H1 (cell line): ENCODE measurements around the gene PLPP7. TPM values are rescaled to one million over a fixed set of nuclear protein-coding genes. Genes with fewer than 3 reads are reported as not detected.
A peak's percentile ranks its signal among the peaks of the same experiment; 100 is the strongest.

ENCODE experiments used
- CTCF ChIA-PET: fragments of 300-600 bp; sonication (Branson Sonifier 250); formaldehyde crosslinking; loops from one replicate; lab custom pipeline; 2021; ENCODE audit not compliant: partially characterized antibody; lab: Charles Lee
- POLR2A ChIA-PET: fragments of 300-600 bp; sonication (Branson Sonifier 250); formaldehyde crosslinking; loops from one replicate; lab custom pipeline; 2021; ENCODE audit warnings: inconsistent platforms; ENCODE audit not compliant: partially characterized antibody; lab: Charles Lee
- DNase-seq, 2 experiments: peaks; one replicate each; pipeline versions ENCODE4 v3.0.0 to v3.0.0-alpha.2; 2010 to 2022; ENCODE audit warnings: low spot score in 2 of 2, low read depth in 1 of 2, mixed read lengths in 1 of 2
- FAIRE-seq: peaks from 2 replicates; lab custom pipeline; 2011; peaks lifted over from hg19 to GRCh38; lab: Jason Lieb, UNC
- H2AFZ ChIP-seq: 2 replicates; pipeline ENCODE4 v1.8.1; 2012; ENCODE audit warnings: low read length, inconsistent platforms
- H2AK5ac ChIP-seq: 2 replicates; pipeline ENCODE4 v1.6.1; 2013; ENCODE audit warnings: low read depth, low read length
- H2BK120ac ChIP-seq: replicated peaks from 2 replicates; pipeline ENCODE3; 2013; ENCODE audit warnings: low read depth, low read length, inconsistent platforms
- H2BK12ac ChIP-seq: 2 replicates; pipeline ENCODE4 v1.6.1; 2013; ENCODE audit warnings: low read depth, low read length
- H2BK15ac ChIP-seq: 2 replicates; pipeline ENCODE4 v1.6.1; 2013; ENCODE audit warnings: low read length
- H2BK20ac ChIP-seq: 2 replicates; pipeline ENCODE4 v1.6.1; 2013; ENCODE audit warnings: low read length
- H2BK5ac ChIP-seq: 2 replicates; pipeline ENCODE4 v1.6.1; 2013; ENCODE audit warnings: low read depth, low read length
- H3K14ac ChIP-seq: 2 replicates; pipeline ENCODE4 v1.6.1; 2013; ENCODE audit warnings: inconsistent platforms; ENCODE audit not compliant: insufficient read length
- H3K18ac ChIP-seq: 2 replicates; pipeline ENCODE4 v1.6.1; 2013; ENCODE audit warnings: low read length; ENCODE audit errors: extremely low read depth
- H3K23ac ChIP-seq: 2 replicates; pipeline ENCODE4 v1.6.1; 2013; ENCODE audit warnings: inconsistent platforms; ENCODE audit not compliant: insufficient read length
- H3K23me2 ChIP-seq: 2 replicates; pipeline ENCODE4 v1.6.1; 2013; ENCODE audit warnings: low read depth, low read length
- H3K27ac ChIP-seq: 2 replicates; pipeline ENCODE4 v1.6.1; 2011; ENCODE audit warnings: low read depth, low read length, inconsistent platforms
- H3K27me3 ChIP-seq, 4 experiments: replicated peaks in 1 of 4; 1 replicate in 1 of 4; 2 replicates in 3 of 4; pipeline versions ENCODE4 v1.6.1 to v1.8.1; 2011 to 2013; ENCODE audit warnings: low read length in 3 of 4, mild to moderate bottlenecking in 3 of 4, inconsistent platforms in 2 of 4, mixed read lengths in 2 of 4, moderate library complexity in 1 of 4; ENCODE audit not compliant: control insufficient read depth in 3 of 4, insufficient read depth in 3 of 4; ENCODE audit errors: extremely low read depth in 1 of 4
- H3K36me3 ChIP-seq, 4 experiments: 2 replicates each; pipeline versions ENCODE4 v1.6.1 to v1.8.1; 2011 to 2013; ENCODE audit warnings: mild to moderate bottlenecking in 4 of 4, low read length in 3 of 4, moderate library complexity in 2 of 4, control low read depth in 1 of 4, inconsistent platforms in 1 of 4; ENCODE audit not compliant: insufficient read depth in 4 of 4, control insufficient read depth in 2 of 4
- H3K4ac ChIP-seq: replicated peaks from 2 replicates; pipeline ENCODE3; 2013; ENCODE audit warnings: low read length, low read depth, mixed read lengths, inconsistent platforms; ENCODE audit not compliant: insufficient read length
- H3K4me1 ChIP-seq, 4 experiments: replicated peaks in 1 of 4; 1 replicate in 1 of 4; 2 replicates in 3 of 4; pipeline versions ENCODE4 v1.6.1 to v1.8.1; 2011 to 2013; ENCODE audit warnings: low read length in 3 of 4, inconsistent platforms in 2 of 4, mixed read lengths in 1 of 4; ENCODE audit not compliant: insufficient read depth in 4 of 4, control insufficient read depth in 3 of 4
- H3K4me2 ChIP-seq, 2 experiments: 2 replicates each; pipeline versions ENCODE4 v1.6.1 to v1.8.1; 2011 to 2013; ENCODE audit warnings: low read depth in 2 of 2, low read length in 2 of 2, control low read depth in 1 of 2, inconsistent platforms in 1 of 2, mild to moderate bottlenecking in 1 of 2; ENCODE audit not compliant: insufficient read depth in 1 of 2
- H3K4me3 ChIP-seq, 4 experiments: fragments of 200-600, 300-600 bp in 1 of 4; sonication (generic), shearing (Covaris generic), sonication (Bioruptor Twin) in 1 of 4; 2 replicates each; pipeline versions ENCODE4 v1.5.1 to v1.8.1; 2011 to 2016; ENCODE audit warnings: low read length in 4 of 4, low read depth in 3 of 4, control low read depth in 2 of 4, inconsistent platforms in 2 of 4, mild to moderate bottlenecking in 2 of 4, mixed read lengths in 1 of 4, moderate library complexity in 1 of 4; ENCODE audit not compliant: insufficient read depth in 2 of 4; ENCODE audit errors: extremely low read depth in 1 of 4
- H3K56ac ChIP-seq: replicated peaks from 2 replicates; pipeline ENCODE3; 2013; ENCODE audit warnings: low read depth, mild to moderate bottlenecking, mixed read lengths, low read length, inconsistent platforms; ENCODE audit not compliant: insufficient read length
- H3K79me1 ChIP-seq: 2 replicates; pipeline ENCODE4 v1.6.1; 2013; ENCODE audit warnings: low read depth, low read length, control low read depth
- H3K79me2 ChIP-seq, 2 experiments: 2 replicates each; pipeline versions ENCODE4 v1.6.1 to v1.8.1; 2012 to 2013; ENCODE audit warnings: low read length in 2 of 2, mild to moderate bottlenecking in 2 of 2, inconsistent platforms in 1 of 2; ENCODE audit not compliant: insufficient read depth in 2 of 2, control insufficient read depth in 1 of 2
- H3K9ac ChIP-seq, 4 experiments: replicated peaks in 1 of 4; 1 replicate in 1 of 4; 2 replicates in 3 of 4; pipeline versions ENCODE4 v1.6.1 to v1.8.1; 2011 to 2013; ENCODE audit warnings: low read depth in 3 of 4, low read length in 3 of 4, control low read depth in 2 of 4, mild to moderate bottlenecking in 2 of 4, moderate library complexity in 2 of 4, inconsistent platforms in 1 of 4; ENCODE audit errors: extremely low read depth in 1 of 4
- H3K9me3 ChIP-seq, 2 experiments: 2 replicates each; pipeline versions ENCODE4 v1.6.1 to v1.8.1; 2012 to 2013; ENCODE audit warnings: mild to moderate bottlenecking in 2 of 2, moderate library complexity in 2 of 2, control low read depth in 1 of 2, inconsistent platforms in 1 of 2, low read depth in 1 of 2, low read length in 1 of 2, mixed read lengths in 1 of 2; ENCODE audit not compliant: insufficient read depth in 2 of 2
- H4K20me1 ChIP-seq, 2 experiments: replicated peaks in 1 of 2; 2 replicates each; pipeline versions ENCODE3 to v1.8.1; 2011 to 2013; ENCODE audit warnings: inconsistent platforms in 2 of 2, low read length in 2 of 2, mild to moderate bottlenecking in 1 of 2; ENCODE audit not compliant: insufficient read depth in 2 of 2, control insufficient read depth in 1 of 2
- H4K5ac ChIP-seq: 2 replicates; pipeline ENCODE4 v1.6.1; 2013; ENCODE audit warnings: low read length, low read depth, mixed read lengths, inconsistent platforms; ENCODE audit not compliant: insufficient read length
- H4K8ac ChIP-seq: 2 replicates; pipeline ENCODE4 v1.8.0; 2013; ENCODE audit warnings: mild to moderate bottlenecking, moderate library complexity, low read length, inconsistent platforms; ENCODE audit not compliant: insufficient read depth; ENCODE audit errors: extremely low read depth
- H4K91ac ChIP-seq: replicated peaks from 2 replicates; pipeline ENCODE3; 2013; ENCODE audit warnings: low read length, mixed read lengths, inconsistent platforms; ENCODE audit not compliant: insufficient read length
- ATF3 ChIP-seq: IDR thresholded peaks from 2 replicates; pipeline ENCODE4 v1.6.1; 2011; ENCODE audit warnings: low read depth, mild to moderate bottlenecking, low read length; ENCODE audit not compliant: insufficient read depth
- KDM4A ChIP-seq: IDR thresholded peaks from one replicate; pipeline ENCODE4 v1.7.1; 2012; ENCODE audit warnings: low read depth, mild to moderate bottlenecking, moderate library complexity, low read length, inconsistent platforms; ENCODE audit not compliant: severe bottlenecking
- RAD21 ChIP-seq, 2 experiments: IDR thresholded peaks in 1 of 2; conservative IDR thresholded peaks in 1 of 2; 2 replicates each; pipeline ENCODE4 v1.6.1; 2011; ENCODE audit warnings: low read depth in 2 of 2, low read length in 2 of 2, improper control_type of control experiment in 1 of 2, inconsistent platforms in 1 of 2, mild to moderate bottlenecking in 1 of 2, moderate library complexity in 1 of 2
- SRF ChIP-seq: IDR thresholded peaks from 2 replicates; pipeline ENCODE4 v1.6.1; 2011; ENCODE audit warnings: mild to moderate bottlenecking, low read depth, low read length, moderate library complexity
- WGBS, 2 experiments: shearing (Covaris generic) in 1 of 2; methylation state at CpG; one replicate each; pipeline versions ENCODE4 v1.1.6 to v1.1.7; 2013 to 2015; ENCODE audit warnings: low lambda C conversion rate in 2 of 2, mixed read lengths in 2 of 2, inconsistent platforms in 1 of 2, low coverage in 1 of 2, missing lambda C conversion rate in 1 of 2; ENCODE audit not compliant: insufficient replicate concordance in 2 of 2, insufficient coverage in 1 of 2, insufficient read length in 1 of 2; ENCODE audit errors: extremely low coverage in 1 of 2, missing lambda C conversion rate in 1 of 2; 5-methylcytosine and 5-hydroxymethylcytosine counted together
- polyA plus RNA-seq, 7 experiments: library from polyadenylated mRNA; depleted of rRNA in 3 of 7; stranded (reverse) in 5 of 7; unstranded in 2 of 7; fragments of >200 nt in 5 of 7; fragments of 200-250 nt in 2 of 7; gene quantifications; 1 replicate in 5 of 7; 2 replicates in 1 of 7; 4 replicates in 1 of 7; pipeline versions ENCODE4 v1.2.1 to v1.2.3, GENCODE V29; 2011 to 2013; ENCODE audit warnings: missing spikeins in 2 of 7, mixed read lengths in 2 of 7
- total RNA-seq: library from RNA; stranded (reverse); fragmentation: NEBNext Ultra II Directional; extraction: Animal tissue kit (Norgen Biotek cat#: 25700); gene quantifications from 2 replicates; pipeline ENCODE4 v1.2.1, GENCODE V29; 2021

The PLPP7 gene
- total and polyA plus RNA-seq, 2 of the 8 experiments (the other 6 are each of a cell fraction or from before 2014, with no cell fraction given): 3.4 to 3.9 TPM

- Histone ChIP-seq H2BK5ac (no peak overlapping the region), H3K27ac (no peak overlapping the region), H3K18ac (no peak overlapping the region), H3K4me2 (no peak overlapping the region), H2BK12ac (no peak overlapping the region), H4K5ac (no peak overlapping the region), H3K27me3 (no peaks in the 10 kb centered on the region), H4K8ac (no peak overlapping the region), H3K4ac (no peak overlapping the region), H2BK15ac (peak overlapping the region; percentile 29; the same call in 1 of the 2 replicates), H2BK120ac (no peak overlapping the region), H3K23ac (no peak overlapping the region), H3K79me2 (no peaks in the 10 kb centered on the region), H3K14ac (no peak overlapping the region), H3K9me3 (no peaks in the 10 kb centered on the region), H3K36me3 (no peaks in the 10 kb centered on the region), H4K20me1 (no peaks in the 10 kb centered on the region), H3K4me1 (peaks cover 0 to 14% (median 8%) of the 10 kb centered on the region in 4 experiments; a peak in 6 of 7 replicates), H3K56ac (no peak overlapping the region), H3K9ac (no peak overlapping the region), H3K23me2 (no peaks in the 10 kb centered on the region), H2AK5ac (no peak overlapping the region), H2AFZ (no peak overlapping the region), H3K79me1 (no peaks in the 10 kb centered on the region), H2BK20ac (no peak overlapping the region), H4K91ac (no peak overlapping the region), H3K4me3 (no peak overlapping the region)
- TF ChIP-seq RAD21 (IDR thresholded peaks at IDR 0.05 in 1 of 2, conservative IDR thresholded peaks at IDR 0.05 in 1 of 2; ENCODE audit: low read depth in 2 of 2, low read length in 2 of 2): no peak
- TF ChIP-seq SRF: no peak
- no peak for TF ChIP-seq ATF3
- no peak for TF ChIP-seq KDM4A
- ChIA-PET CTCF (interaction anchor here (0.6 to 3.8 kb wide), 4 partner anchors 46 to 110 kb away, joined by 3 to 24 read pairs (median 5); no protein-coding TSS in a partner anchor), POLR2A (interaction anchor here (1.6 kb wide), 1 partner anchor 10 kb away, joined by 3 read pairs; no protein-coding TSS in a partner anchor)
- FAIRE-seq: no peak
- WGBS, 2 experiments: 95% methylated on average over 14 of the region's 17 CpGs; no CpG with 5 or more reads in 1 of the 2 experiments
- DNase-seq: no peak
Measured at GRCh38 chr9:131290767-131291370, 1.3 kb downstream of the PLPP7 start.
